Fibroblast of skin of right quadriceps (primary cell): ENCODE data around the gene NOTCH3.

ENCODE experiments used
- DNase-seq: peaks from one replicate; pipeline ENCODE4 v3.0.0-alpha.2; 2013

The NOTCH3 gene

GRCh38 chr19:15122331-15123030 is 78.3 kb downstream of the NOTCH3 start:
- no peak for DNase-seq

GRCh38 chr19:15120135-15121026 is 80.4 kb downstream of the NOTCH3 start:
- no peak for DNase-seq

- no peak for DNase-seq
Observed at GRCh38 chr19:15118789-15119494, 81.9 kb downstream of the NOTCH3 start.

GRCh38 chr19:15118248-15118647 is 82.5 kb downstream of the NOTCH3 start:
- DNase-seq: no peak

- no peak for DNase-seq
Observed at GRCh38 chr19:15116856-15117255, 83.9 kb downstream of the NOTCH3 start.

- DNase-seq: no peak
Observed at GRCh38 chr19:15115762-15116615, 84.8 kb downstream of the NOTCH3 start.

- no peak for DNase-seq
Observed at GRCh38 chr19:15115080-15115479, 85.7 kb downstream of the NOTCH3 start.

GRCh38 chr19:15114153-15114540 is 86.6 kb downstream of the NOTCH3 start:
- DNase-seq: no peak

GRCh38 chr19:15113245-15114152 is 87.3 kb downstream of the NOTCH3 start:
- DNase-seq: no peak

GRCh38 chr19:15112385-15112784 is 88.4 kb downstream of the NOTCH3 start:
- DNase-seq: no peak

GRCh38 chr19:15111758-15112157 is 89.0 kb downstream of the NOTCH3 start:
- DNase-seq: no peak

GRCh38 chr19:15110418-15110815 is 90.4 kb downstream of the NOTCH3 start:
- DNase-seq: no peak

GRCh38 chr19:15109768-15110417 is 90.9 kb downstream of the NOTCH3 start:
- DNase-seq: no peak
